22Rv1 (cell line): ENCODE measurements around the gene FSIP1.

ENCODE experiments used
- CTCF ChIP-seq: fragments of 450-650 bp; IDR thresholded peaks from 2 replicates; pipeline ENCODE4 v1.5.1; 2017; ENCODE audit warnings: mild to moderate bottlenecking
- ZFX ChIP-seq: fragments of 450-650 bp; IDR thresholded peaks from 2 replicates; pipeline ENCODE4 v1.6.1; 2017; ENCODE audit warnings: antibody characterized with exemption, borderline replicate concordance

GRCh38 chr15:39729500-39729899 is 53.1 kb downstream of the FSIP1 start:
- no peak for TF ChIP-seq CTCF
- no peak for TF ChIP-seq ZFX
